NCI-H1694 (cell line): Measurements from ENCODE around the gene NAA60.

Source experiments
- DNase-seq: peaks from one replicate; lab custom pipeline; 2025; lab: John Stamatoyannopoulos, UW

Gene NAA60

DNA sequence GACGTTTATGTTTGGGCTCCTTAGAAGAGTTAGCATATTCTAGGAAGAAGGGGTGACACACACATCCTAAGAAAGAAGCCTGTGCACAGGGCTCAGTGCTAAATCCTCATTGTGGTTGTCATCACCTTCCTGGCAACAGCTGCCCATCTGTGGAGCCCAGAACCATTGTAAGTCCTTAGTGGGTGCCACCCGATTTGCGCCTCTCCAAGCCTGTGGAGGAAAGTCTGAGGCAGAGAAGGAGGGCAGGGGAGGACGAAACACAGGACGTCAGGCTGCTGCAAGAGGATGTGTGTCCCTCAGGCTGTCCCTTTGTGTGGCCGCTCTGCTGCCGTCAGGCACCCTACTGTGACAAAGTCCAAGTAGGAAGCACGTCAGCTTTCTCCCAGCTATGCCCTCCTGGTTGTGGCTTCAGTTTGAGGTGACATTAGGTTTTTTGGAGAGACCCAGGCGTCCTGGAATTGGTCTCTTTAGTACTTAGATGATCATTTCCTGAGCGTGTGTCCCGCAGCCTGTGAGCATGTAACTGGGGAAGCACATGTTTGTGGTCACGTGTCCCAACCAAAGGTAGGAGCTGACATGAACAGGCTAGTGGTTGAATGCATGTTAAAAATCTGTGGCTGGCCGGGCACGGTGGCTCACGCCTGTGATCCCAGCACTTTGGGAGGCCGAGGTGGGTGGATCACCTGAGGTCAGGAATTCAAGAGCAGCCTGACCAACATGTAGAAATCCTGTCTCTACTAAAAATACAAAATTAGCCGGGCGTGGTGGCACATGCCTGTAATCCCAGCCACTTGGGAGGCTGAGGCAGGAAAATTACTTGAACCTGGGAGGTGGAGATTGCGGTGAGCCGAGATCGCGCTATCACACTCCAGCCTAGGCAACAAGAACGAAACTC is 68.1 kb downstream of the NAA60 start:
- no peak for DNase-seq

DNA sequence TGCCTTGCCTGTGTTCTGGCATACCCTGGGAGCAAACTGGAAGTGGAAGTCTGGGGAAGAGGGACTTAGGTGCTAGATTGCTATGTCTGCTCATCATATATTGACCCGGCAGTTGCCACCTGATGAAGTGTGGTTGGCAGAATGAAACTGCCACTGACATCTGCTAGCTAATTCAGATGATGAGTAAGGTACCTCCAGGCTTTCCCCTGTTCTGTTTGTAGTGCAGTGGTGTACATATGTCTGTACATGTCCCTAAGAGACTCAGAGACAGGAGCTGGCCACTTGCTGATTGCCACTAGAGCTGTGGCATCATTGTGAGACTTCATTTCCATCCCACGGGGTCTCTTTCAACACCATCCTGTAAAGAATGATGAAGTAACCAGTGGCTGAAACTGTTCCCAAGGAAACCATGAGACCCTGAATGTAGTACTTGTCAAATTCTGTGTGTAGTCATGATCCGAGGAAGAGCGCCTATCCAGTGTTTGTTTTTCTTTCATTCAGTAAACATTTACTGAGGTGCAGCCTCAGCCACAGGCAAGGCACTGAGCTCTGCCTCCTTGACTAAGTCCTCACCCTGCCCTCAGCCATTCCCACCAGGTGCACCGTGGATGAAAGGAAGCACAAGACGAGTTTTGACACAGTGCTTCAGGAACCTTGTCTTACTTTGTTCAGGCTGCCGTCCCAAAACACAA is 70.6 kb downstream of the NAA60 start:
- no peak for DNase-seq

- DNase-seq: no peak
These were observed 71.1 kb downstream of the NAA60 start for GRCh38 chr16:3514621-3515020.

DNA sequence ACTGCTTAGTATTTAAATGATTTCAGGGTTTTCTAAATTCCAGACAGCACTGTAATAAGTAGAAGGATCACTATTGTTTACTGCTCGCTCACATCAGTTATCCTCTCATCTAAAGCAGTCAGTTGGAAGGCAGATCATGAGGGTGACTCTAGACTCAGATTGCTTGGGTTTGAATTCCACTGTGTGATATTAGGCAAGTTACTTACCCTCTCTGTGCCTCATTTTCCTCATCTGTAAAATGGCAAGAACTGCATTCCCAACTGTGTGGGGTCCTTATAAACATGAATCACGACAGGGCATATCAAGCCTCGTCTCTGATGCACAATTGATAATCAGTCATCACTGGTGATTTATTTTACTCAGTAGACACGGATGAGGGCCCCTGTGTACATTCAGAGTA is 72.4 kb downstream of the NAA60 start:
- no peak for DNase-seq

- no peak for DNase-seq
These were observed 75.0 kb downstream of the NAA60 start for GRCh38 chr16:3518292-3518985.

GRCh38 chr16:3518986-3519348 is 75.5 kb downstream of the NAA60 start:
- DNase-seq: no peak

- no peak for DNase-seq
These were observed 76.1 kb downstream of the NAA60 start for GRCh38 chr16:3519581-3519980.

GRCh38 chr16:3520413-3520812 is 76.9 kb downstream of the NAA60 start:
- no peak for DNase-seq

DNA sequence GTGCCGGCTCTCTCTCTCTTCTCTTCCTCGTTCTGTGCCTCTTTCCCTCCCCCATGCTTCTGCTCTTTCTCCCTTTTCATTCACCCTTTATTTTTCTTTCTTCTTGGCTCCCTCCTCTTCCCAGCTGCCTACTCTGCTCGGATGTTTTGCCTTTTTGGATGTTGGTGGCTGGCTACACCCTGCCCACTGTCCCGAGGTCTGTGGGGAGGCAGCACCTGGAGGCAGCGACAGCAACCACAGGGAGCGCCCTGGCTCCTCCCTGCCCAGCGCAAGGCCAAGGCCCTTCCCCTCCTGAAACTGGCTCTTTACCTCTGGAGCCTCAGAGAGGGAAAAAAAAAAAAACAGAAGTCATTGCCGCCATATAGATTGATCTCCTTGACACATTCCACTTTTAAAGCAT is 77.4 kb downstream of the NAA60 start:
- no peak for DNase-seq

DNA sequence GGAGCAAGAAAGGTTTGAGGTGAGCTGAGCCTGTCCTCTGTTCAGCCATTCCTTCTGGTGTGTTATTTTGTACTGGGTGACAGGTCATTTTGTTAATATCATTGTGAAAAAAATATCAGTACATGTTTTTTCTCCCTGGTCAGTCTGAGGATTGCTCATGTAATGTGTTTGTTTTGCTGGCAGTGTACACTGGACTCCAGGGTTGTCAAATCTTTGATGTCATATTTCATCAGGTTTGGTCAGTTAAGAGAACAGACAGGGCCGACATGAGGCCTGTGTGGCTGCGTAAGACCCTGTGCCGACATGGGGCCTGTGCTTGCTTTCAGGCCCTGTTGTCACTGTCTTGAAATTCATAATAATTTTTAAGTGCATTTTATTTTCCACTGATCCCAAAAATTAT is 79.8 kb downstream of the NAA60 start:
- no peak for DNase-seq

GRCh38 chr16:3525951-3526350 is 82.5 kb downstream of the NAA60 start:
- no peak for DNase-seq

DNA sequence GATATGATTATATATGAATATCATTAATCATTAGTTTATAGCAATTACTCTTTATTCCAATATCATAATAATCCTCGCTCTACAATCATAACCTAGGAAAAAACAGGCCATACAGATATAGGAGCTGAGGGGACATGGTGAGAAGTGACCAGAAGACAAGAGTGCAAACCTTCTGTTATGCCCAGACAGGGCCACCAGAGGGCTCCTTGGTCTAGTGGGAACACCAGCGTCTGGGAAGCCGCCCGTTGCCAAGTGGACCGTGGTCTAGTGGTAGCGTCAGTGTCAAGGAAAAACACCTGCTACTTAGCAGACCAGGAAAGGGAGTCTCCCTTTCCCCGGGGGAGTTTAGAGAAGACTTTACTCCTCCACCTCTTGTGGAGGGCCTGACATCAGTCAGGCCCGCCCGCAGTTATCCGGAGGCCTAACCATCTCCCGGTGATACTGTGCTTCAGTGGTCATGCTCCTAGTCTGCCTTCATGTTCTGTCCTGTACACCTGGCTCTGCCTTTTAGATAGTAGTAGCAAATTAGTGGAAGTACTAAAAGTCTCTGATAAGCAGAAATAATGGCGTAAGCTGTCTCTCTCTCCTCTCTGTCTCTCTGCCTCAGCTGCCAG is 83.8 kb downstream of the NAA60 start:
- peak; percentile 15 for DNase-seq

GRCh38 chr16:3528406-3528805 is 84.9 kb downstream of the NAA60 start:
- DNase-seq: no peak

DNA sequence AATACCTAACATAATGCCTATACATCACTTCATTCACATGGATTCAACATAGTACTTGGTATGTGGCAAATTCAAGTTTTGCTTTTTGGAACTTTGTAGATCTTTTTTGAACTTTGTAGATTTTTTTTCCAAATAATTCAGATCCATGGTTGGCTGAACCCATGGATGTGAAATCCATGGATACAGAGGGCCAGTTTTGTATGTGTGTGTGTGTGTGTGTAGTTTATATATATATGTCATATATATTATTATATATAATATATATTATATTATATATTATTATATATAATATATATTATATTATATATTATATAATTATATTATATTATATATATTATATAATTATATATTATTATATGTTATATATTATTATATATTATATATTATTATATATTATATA is 85.7 kb downstream of the NAA60 start:
- DNase-seq: no peak

- DNase-seq: no peak
These were observed 87.0 kb downstream of the NAA60 start for GRCh38 chr16:3530371-3530914.

- DNase-seq: no peak
These were observed 89.3 kb downstream of the NAA60 start for GRCh38 chr16:3532741-3533140.

- no peak for DNase-seq
These were observed 90.6 kb downstream of the NAA60 start for GRCh38 chr16:3534126-3534525.

- DNase-seq: no peak
These were observed 92.8 kb downstream of the NAA60 start for GRCh38 chr16:3536271-3536731.
